GM12801 (cell line): ENCODE data around the gene ABCC8.

ENCODE experiments used
- TF ChIP-seq, protein P1 (sequence below): IDR thresholded peaks from one replicate; pipeline ENCODE4 v1.5.1; 2011; ENCODE audit warnings: control low read depth; ENCODE audit not compliant: insufficient read length; ENCODE audit errors: extremely low read depth

ABCC8 gene

DNA sequence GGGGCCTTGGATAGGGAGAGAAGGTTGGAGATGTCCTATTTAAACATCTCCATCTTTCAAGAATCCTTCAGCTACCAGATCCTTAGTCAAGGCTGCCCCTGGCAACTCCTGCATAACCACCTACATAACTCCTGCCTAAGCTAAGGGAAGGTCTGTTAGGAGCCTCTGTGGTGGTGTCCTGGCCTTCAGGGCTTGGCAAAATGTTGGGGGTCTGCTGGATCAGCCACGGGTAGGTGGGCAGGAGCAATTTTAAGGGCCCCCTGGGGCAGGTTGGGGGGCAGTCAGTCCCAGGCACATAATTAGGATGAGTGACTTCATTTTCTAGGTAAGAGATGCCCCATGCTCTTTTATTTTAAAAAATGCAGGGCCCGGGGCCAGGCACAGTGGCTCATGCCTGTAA lies 41.7 kb upstream of the ABCC8 start:
- TF ChIP-seq, protein P1, sequence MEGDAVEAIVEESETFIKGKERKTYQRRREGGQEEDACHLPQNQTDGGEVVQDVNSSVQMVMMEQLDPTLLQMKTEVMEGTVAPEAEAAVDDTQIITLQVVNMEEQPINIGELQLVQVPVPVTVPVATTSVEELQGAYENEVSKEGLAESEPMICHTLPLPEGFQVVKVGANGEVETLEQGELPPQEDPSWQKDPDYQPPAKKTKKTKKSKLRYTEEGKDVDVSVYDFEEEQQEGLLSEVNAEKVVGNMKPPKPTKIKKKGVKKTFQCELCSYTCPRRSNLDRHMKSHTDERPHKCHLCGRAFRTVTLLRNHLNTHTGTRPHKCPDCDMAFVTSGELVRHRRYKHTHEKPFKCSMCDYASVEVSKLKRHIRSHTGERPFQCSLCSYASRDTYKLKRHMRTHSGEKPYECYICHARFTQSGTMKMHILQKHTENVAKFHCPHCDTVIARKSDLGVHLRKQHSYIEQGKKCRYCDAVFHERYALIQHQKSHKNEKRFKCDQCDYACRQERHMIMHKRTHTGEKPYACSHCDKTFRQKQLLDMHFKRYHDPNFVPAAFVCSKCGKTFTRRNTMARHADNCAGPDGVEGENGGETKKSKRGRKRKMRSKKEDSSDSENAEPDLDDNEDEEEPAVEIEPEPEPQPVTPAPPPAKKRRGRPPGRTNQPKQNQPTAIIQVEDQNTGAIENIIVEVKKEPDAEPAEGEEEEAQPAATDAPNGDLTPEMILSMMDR = no peak

GRCh38 chr11:17517186-17517585 lies 40.5 kb upstream of the ABCC8 start:
- TF ChIP-seq, protein P1 = no peak

- TF ChIP-seq, protein P1 = no peak
These were observed 40.0 kb upstream of the ABCC8 start for GRCh38 chr11:17516551-17517150.

- TF ChIP-seq, protein P1 = no peak
These were observed 39.0 kb upstream of the ABCC8 start for GRCh38 chr11:17515443-17516176.

GRCh38 chr11:17514476-17514875 lies 37.8 kb upstream of the ABCC8 start:
- TF ChIP-seq, protein P1 = no peak

GRCh38 chr11:17513853-17514252 lies 37.2 kb upstream of the ABCC8 start:
- TF ChIP-seq, protein P1 = no peak

GRCh38 chr11:17512101-17512500 lies 35.5 kb upstream of the ABCC8 start:
- TF ChIP-seq, protein P1 = no peak
